OCI-LY3 (cell line): ENCODE data around the gene THY1.

Experiments
- CTCF ChIP-seq: fragments of 200-600, 300-600 bp; sonication (generic); IDR thresholded peaks from 2 replicates; pipeline ENCODE4 v1.5.1; 2014; ENCODE audit warnings: antibody characterized with exemption, low read length, low read depth
- EZH2phosphoT487 ChIP-seq: fragments of 200-600 bp; shearing (Covaris generic); IDR thresholded peaks from 2 replicates; pipeline ENCODE4 v1.6.1; 2018; ENCODE audit warnings: antibody characterized with exemption, mixed run types, low read depth

- TF ChIP-seq CTCF (no peak), EZH2phosphoT487 (no peak)
Observed at GRCh38 chr11:119377961-119378667, 44.9 kb downstream of the THY1 start.
